Measurements from ENCODE around the gene NLRP12.
A peak's percentile ranks its signal among the peaks of the same experiment; 100 is the strongest.

NLRP12 gene

GRCh38 chr19:53795019-53795418 is 29.1 kb downstream of the NLRP12 start:
- TF ChIP-seq, protein P1, sequence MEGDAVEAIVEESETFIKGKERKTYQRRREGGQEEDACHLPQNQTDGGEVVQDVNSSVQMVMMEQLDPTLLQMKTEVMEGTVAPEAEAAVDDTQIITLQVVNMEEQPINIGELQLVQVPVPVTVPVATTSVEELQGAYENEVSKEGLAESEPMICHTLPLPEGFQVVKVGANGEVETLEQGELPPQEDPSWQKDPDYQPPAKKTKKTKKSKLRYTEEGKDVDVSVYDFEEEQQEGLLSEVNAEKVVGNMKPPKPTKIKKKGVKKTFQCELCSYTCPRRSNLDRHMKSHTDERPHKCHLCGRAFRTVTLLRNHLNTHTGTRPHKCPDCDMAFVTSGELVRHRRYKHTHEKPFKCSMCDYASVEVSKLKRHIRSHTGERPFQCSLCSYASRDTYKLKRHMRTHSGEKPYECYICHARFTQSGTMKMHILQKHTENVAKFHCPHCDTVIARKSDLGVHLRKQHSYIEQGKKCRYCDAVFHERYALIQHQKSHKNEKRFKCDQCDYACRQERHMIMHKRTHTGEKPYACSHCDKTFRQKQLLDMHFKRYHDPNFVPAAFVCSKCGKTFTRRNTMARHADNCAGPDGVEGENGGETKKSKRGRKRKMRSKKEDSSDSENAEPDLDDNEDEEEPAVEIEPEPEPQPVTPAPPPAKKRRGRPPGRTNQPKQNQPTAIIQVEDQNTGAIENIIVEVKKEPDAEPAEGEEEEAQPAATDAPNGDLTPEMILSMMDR (IDR thresholded peaks at IDR 0.05; ENCODE audit: control extremely low read depth, extremely low read depth, low read depth, missing control alignments) = no peak
- CTCF ChIA-PET = interaction anchor here (4.8 kb wide), 1 partner anchor 230 kb away, joined by 36 read pairs; no protein-coding TSS in a partner anchor
- no peak for DNase-seq (ENCODE audit: extremely low spot score)
- POLR2A ChIA-PET = no interaction called here

- ChIA-PET POLR2A (interaction anchor here (0.5 kb wide), 1 partner anchor 937 kb away, joined by 5 read pairs; no protein-coding TSS in a partner anchor), CTCF (interaction anchor here (0.7 to 4.8 kb wide), 22 partner anchors 10 to 598 kb away, joined by 3 to 36 read pairs (median 4); partner anchors contain the start of genes NDUFA3 and NLRP12)
- TF ChIP-seq, protein P1 (IDR thresholded peaks at IDR 0.05; ENCODE audit: control extremely low read depth, extremely low read depth, low read depth, missing control alignments) = peak; percentile 86
- peak; percentile 76 for DNase-seq (ENCODE audit: extremely low spot score)
These were observed 31.2 kb downstream of the NLRP12 start for GRCh38 chr19:53792721-53793433.

DNA sequence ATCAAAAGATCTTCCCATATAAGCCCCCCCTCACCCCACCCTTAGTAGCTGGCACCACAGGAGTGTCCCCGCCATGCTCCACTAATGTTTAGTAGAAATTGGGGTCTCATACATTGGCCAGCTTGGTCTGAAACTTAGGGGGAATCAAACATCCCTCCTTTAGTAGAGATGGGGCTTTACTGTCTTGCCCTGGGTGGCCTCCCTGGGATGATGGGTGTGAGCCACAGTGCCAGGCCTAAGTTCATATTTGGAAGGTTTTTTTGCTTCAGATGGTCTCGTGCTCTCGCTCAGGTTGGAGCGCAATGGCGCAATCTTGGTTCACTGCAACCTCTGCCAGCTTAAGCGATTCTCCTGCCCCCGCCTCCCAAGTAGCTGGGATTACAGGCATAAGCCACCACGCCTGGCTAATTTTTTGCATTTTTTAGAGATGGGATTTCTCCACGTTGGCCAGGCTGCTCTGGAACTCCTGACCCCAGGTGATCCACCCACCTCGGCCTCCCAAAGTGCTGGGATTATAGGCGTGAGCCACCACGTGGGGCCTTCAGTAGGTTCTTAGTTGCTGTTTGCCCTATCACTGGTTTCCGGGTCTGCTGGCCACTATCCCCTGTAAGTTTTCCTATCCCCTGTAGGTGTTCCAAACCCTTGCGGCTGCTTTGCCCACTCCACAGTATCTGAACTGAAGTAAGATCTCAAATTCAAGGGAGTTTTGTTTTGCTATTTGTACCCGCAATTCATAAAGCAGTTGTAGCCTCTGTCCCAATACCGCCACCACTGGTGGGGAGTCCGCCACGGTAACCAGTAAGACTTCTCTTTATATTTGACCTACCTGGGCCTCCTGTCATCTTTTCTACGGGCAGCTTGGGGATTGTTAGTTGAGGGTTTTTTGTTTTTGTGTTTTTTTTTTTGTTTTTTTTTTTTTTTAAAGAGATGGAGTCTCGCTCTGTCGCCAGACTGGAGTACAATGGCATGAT is 34.1 kb downstream of the NLRP12 start:
- TF ChIP-seq, protein P1 (IDR thresholded peaks at IDR 0.05; ENCODE audit: control extremely low read depth, extremely low read depth, low read depth, missing control alignments) = no peak
- ChIA-PET CTCF (interaction anchor here (0.8 to 1.4 kb wide), 3 partner anchors 15 to 240 kb away, joined by 3 to 6 read pairs (median 3); no protein-coding TSS in a partner anchor), POLR2A (no interaction called here)
- no peak for DNase-seq (ENCODE audit: extremely low spot score)

DNA sequence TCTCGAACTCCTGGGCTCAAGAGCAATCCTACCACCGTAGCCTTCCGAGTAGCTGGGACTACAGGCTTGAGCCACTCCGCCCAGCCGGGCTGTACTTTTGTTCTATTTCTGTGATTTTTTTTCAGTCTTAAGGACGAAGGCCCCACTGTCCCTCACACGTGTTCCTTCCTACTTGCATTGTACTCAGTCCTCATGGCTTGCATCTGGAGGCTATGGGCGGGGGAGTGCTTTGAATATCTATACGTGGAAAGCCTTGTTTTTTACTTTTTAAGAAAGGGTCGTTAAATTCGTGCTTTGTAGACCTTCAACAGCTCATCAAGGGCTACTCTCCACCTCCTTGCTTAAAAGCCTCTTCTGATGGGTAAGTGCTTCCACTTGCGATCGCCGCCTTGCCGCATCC is 36.8 kb downstream of the NLRP12 start:
- no peak for DNase-seq (ENCODE audit: extremely low spot score)
- ChIA-PET POLR2A (no interaction called here), CTCF (no interaction called here)
- TF ChIP-seq, protein P1 (IDR thresholded peaks at IDR 0.05; ENCODE audit: control extremely low read depth, extremely low read depth, low read depth, missing control alignments) = no peak

GRCh38 chr19:53786744-53787143 is 37.4 kb downstream of the NLRP12 start:
- ChIA-PET POLR2A (no interaction called here), CTCF (no interaction called here)
- DNase-seq (ENCODE audit: extremely low spot score) = no peak
- TF ChIP-seq, protein P1 (IDR thresholded peaks at IDR 0.05; ENCODE audit: control extremely low read depth, extremely low read depth, low read depth, missing control alignments) = no peak

DNA sequence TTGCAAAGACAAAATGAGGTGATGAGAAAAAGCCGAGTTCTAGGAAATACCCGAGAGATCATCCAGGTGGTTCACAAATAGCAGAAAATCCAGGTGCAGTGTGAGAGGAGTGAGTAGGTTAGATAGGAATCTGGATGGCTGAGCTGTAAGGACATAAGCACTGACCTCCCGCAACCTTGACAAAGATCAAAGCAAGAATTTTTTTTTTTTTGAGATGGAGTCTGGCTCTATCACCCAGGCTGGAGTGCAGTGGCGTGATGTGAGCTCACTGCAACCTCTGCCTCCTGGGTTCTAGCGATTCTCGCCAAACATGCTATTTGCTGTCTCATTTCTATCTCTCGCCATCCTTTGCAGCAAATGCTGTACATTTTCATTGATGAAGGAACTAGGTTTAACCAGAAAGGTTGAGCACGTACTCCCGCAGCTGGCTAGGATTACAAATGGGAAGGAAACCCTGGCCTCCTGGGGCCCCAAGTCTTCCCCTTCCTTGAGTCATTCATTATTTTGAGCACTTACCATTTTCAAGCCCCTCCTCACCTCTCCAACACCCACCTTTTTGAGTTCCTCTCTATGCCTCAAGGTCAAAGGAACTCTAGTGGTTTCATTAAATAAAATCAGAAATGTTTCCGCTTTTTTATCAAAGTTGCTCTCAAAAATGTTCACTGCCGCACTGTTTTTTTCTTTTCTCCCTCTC is 38.8 kb downstream of the NLRP12 start:
- CTCF ChIA-PET = no interaction called here
- POLR2A ChIA-PET = no interaction called here
- TF ChIP-seq, protein P1 (IDR thresholded peaks at IDR 0.05; ENCODE audit: control extremely low read depth, extremely low read depth, low read depth, missing control alignments) = no peak
- no peak for DNase-seq (ENCODE audit: extremely low spot score)
